Measurements from ENCODE around the gene PDLIM1.

GRCh38 chr10:95253686-95254085 is 37.1 kb downstream of the PDLIM1 start:
- TF ChIP-seq, protein P1, sequence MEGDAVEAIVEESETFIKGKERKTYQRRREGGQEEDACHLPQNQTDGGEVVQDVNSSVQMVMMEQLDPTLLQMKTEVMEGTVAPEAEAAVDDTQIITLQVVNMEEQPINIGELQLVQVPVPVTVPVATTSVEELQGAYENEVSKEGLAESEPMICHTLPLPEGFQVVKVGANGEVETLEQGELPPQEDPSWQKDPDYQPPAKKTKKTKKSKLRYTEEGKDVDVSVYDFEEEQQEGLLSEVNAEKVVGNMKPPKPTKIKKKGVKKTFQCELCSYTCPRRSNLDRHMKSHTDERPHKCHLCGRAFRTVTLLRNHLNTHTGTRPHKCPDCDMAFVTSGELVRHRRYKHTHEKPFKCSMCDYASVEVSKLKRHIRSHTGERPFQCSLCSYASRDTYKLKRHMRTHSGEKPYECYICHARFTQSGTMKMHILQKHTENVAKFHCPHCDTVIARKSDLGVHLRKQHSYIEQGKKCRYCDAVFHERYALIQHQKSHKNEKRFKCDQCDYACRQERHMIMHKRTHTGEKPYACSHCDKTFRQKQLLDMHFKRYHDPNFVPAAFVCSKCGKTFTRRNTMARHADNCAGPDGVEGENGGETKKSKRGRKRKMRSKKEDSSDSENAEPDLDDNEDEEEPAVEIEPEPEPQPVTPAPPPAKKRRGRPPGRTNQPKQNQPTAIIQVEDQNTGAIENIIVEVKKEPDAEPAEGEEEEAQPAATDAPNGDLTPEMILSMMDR (IDR thresholded peaks at IDR 0.05; ENCODE audit: control extremely low read depth in 1 of 3, insufficient read depth in 1 of 3, low read depth in 1 of 3, low read length in 3 of 3): no peak
- TF ChIP-seq POLR2A (IDR thresholded peaks at IDR 0.05; ENCODE audit: control extremely low read depth in 1 of 2, low read depth in 2 of 2, low read length in 2 of 2): no peak
- no peak for TF ChIP-seq SIN3A (conservative IDR thresholded peaks at IDR 0.05 in 1 of 2, IDR thresholded peaks at IDR 0.05 in 1 of 2; ENCODE audit: low read depth in 1 of 2, low read length in 2 of 2)
- TF ChIP-seq CEBPB (IDR thresholded peaks at IDR 0.05; ENCODE audit: low read depth, low read length): no peak
- no peak for TF ChIP-seq EZH2 (IDR thresholded peaks at IDR 0.05; ENCODE audit: low read depth, low read length, severe bottlenecking)
- TF ChIP-seq HDAC6 (IDR thresholded peaks at IDR 0.05; ENCODE audit: low read depth, low read length): no peak

All from H1 (cell line).